ENCODE data around the gene ANKRD2. TPM values are rescaled to one million over a fixed set of nuclear protein-coding genes. Genes with fewer than 3 reads are reported as not detected.
A peak's percentile ranks its signal among the peaks of the same experiment; 100 is the strongest.
"Not testable (repeated sequence)": the region's sequence is repeated elsewhere in the genome, so short reads cannot be mapped to it uniquely, and the experiment has no call there.

The ANKRD2 gene
- total RNA-seq, 1 donor from 2014 or later = 0.56 TPM

DNA sequence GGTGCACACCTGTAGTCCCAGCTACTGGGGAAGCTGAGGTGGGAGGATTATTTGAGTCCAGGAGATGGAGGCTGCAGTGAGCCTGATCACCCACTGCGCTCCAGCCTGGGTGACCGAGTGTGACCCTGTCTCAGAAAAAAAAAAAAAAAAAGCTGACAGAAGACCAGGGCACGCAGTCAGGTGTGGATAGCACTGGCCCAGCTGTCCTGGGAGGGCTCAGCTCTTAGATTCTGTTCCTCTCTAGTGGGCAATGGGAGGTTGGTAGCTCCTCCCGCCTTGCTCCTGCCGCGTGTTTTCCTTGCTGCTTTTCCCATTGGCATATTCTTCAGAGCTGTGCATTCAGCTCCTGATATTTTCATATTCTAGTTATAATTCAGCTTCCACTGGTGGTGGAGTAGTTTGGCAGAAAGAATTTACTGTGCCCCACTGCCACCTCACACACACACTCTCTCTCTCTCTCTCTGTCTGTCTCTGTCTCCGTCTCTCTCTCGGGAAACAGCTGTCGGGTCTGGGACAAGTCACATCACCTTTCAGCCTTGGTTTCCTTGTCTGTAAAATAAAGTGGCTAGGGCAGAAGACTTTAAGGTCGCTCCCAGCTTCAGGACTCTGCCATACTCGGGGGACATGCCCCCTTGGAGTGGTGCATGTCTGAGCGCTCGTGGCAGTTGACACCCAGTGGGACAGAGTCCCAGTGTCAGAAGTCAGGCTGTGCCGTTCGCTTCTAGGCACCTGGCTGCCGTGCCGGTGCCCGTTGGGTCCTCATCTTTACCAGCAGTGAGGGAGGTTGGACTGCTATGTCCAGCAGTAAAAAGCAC lies 25.9 kb upstream of the ANKRD2 start:
- ATAC-seq = no peak

DNA sequence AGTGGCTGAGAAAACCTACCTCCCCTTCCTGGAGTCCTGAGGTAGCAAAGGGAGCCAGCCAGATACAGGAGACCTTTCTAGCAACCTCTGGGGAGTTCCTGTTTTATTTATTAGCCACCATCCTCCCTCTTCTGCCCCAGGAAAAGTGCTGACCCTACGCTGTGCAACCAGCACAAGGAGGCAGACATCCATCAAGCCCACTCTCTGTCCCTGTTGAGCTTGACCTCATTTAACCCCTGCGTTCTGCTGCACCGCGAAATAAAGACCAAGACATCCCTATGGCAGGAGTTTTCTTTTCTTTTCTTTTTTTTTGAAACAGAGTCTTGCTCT lies 25.3 kb upstream of the ANKRD2 start:
- ATAC-seq = no peak

DNA sequence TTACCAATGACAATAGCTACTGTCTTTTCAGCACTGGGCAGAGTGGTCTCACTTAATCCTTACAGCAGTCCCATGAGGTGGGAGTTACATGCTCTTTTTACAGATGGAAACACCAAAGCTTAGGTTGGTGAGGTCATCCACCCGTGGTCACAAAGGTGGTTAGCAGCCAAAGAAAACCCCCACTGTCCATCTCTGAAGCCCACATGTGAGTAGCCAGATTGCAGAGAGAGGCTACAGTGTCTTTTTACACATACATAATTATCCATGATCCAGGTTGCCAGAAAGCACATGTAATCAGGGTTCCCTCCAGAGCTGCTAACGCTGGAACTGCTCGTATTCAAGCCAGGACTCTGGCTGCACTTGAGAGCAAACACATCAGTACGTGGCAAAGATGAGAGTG lies 24.6 kb upstream of the ANKRD2 start:
- no peak for ATAC-seq

DNA sequence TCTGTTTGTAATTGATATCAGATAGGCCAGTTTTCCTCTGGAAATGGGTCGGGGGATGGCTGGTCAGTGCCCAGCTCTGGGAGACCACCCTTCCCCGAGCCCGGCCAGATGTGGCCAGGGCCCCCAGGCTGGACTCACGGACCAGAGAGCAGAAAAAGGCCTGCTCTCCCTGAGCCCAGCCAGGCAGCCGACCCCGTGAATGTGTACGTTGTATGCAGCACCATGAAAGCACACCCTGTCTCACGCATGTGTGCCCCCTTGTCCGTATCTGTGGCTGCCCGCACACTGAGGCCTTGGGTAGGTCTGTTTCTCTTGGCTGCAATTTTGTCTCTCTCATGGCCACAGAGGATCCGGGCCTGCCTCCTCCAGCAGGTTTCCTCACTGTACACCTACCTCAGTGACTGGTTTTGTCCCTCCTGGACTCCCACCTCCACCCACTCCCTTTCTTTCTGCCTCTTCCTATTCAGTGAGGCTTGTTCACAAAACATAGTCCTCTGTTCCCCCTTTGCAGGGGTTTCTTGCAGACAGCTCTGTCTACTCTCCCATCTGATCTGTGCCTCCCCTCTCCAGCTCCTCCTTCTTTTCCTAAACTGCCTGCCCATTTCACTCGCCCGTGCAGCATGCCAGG lies 23.6 kb upstream of the ANKRD2 start:
- no peak for ATAC-seq

DNA sequence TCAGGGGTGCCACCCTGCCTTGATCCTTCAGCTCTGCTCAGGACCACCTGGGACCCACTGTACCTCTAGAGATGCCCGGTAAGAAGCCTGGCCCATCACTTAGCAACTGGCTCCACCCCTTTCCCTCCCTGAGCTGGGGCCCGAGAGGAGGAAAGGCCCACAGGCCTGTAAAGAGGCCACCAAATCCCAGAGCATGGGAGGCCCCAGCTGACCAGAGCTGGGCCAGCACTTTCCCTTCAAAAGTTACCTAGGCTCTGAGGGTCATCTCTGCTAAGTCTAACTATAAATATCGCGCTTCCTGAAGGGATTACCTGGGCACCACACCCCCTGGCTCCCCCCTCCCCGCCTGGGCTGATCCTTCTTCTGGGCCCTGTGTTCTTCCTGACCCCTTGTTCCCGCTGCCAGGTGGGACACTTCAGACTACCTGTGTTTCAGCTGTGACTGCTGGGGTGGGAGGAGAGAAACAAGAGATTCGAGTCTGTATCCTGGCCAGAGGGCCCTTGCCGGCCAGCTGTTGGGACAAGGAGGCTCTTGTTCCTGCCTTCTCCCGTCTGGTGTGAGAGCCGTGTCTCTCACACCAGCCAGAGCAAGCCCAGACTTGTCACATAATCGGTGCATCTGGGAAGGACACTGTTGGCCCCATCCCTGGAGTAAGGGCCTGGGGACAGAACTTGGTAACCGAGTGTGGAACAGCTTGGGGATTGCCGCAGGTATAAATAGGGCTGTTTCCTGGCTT lies 22.8 kb upstream of the ANKRD2 start:
- peak; percentile 14 for ATAC-seq

DNA sequence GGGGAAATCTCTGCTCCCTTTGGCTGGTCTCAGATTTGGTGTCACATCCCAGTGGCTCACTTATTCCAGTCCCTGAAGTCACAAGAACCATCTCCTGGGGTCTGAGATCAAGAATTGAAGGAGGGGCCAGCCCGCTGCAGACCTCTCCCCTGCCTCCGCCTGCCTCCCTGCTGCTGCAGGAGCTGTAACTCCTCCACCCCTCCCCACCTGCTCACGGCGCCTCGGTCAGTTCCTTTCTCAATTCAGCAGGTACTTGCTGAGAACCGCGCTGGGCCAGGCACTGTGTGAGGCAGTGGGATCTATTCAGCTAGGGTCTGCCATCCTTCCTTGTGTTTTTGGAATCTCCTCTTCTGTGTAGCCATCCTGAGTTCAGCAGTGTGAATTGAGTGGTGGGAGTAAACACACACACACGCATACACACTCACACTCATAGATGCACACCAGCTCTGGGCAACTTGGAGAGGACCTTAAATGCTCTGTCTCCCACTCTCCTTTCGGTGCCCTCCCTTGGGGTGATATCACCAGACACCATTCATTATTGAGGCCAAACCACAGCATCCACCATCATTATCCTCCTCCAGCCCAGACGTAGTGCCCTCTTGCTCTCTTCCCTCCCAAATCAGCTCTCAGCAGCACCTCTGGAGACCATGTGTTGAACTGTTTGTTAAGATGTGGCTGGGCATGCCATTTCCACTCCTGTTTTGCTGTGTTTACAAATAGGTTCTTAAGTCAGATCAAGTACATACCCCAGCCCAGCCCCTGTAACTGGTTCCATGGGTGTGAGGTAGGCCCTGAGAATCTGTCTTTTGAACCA lies 22.0 kb upstream of the ANKRD2 start:
- no peak for ATAC-seq

DNA sequence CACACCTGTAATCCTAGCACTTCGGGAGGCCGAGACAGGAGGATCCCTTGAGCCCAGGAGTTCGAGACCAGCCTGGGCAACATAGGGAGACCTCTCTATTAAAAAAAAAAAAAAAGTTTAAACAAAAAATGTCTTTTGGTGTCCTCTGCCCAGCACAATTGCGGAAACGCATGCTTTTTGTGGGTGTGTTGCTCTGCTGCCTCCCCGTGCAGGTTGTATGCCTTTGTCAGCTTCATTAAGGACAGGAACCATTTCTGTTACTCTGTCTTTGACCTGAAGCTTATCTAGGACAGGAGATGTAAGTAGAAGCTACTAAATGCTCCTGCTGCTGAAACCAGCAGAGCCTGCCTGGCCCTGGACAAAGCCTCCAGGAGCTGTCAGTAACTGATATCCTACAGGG lies 21.3 kb upstream of the ANKRD2 start:
- ATAC-seq = no peak

DNA sequence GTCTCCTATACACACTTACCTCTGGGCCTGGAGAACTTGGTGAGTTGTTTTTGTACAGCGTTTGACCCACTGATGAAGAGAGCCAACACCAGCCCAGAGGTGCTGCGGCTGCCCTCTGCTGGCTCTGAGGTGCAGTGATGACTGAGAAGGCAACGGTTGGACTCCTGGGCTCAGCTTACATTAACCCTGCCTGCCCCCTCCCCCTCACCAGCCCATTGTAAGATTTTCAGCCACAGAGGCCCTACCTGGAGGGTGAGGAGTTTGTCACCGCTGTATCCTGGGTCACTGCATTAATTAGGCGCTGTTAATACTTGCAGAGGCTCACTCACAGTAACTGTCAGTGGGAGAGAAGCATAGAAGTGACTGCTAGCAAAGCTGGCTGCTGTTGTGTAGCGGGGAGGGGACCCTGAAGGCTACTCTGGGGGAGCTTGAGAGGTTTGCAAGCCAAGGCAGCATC lies 19.0 kb upstream of the ANKRD2 start:
- peak; percentile 87 for ATAC-seq

DNA sequence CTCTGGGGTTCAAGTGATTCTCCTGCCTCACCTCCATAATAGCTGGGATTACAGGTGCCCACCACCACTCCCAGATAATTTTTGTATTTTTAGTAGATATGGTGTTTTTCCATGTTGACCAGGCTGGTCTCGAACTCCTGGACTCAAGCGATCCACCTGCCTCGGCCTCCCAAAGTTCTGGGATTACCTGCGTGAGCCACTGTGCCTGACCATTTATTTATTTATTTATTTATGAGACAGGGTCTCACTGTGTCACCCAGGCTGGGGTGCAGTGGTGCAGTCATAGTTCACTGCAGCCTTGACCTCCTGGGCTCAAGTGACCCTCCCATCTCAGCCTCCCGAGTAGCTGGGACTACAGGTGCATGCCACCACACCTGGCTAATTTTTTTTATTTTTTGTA lies 18.2 kb upstream of the ANKRD2 start:
- ATAC-seq = not testable (repeated sequence)

DNA sequence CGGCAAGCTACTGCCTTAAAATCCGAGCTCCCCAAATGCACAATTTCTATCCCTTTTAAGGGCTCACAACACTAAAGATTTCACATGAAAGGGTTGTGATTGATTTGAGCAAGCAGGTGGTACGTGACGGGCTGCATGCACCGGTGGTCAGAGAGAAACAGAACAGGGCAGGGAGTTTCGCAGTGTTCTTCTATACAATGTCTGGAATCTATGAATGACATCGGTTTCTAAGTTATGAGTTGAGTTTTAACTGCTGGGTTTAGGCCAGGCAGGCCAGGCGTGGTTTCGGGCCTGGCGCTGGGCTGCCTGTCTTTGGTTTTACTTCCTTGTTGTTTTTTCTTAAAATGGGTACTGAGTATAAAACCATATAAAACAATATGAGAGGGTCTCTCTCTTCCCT lies 17.0 kb upstream of the ANKRD2 start:
- not testable (repeated sequence) for ATAC-seq

DNA sequence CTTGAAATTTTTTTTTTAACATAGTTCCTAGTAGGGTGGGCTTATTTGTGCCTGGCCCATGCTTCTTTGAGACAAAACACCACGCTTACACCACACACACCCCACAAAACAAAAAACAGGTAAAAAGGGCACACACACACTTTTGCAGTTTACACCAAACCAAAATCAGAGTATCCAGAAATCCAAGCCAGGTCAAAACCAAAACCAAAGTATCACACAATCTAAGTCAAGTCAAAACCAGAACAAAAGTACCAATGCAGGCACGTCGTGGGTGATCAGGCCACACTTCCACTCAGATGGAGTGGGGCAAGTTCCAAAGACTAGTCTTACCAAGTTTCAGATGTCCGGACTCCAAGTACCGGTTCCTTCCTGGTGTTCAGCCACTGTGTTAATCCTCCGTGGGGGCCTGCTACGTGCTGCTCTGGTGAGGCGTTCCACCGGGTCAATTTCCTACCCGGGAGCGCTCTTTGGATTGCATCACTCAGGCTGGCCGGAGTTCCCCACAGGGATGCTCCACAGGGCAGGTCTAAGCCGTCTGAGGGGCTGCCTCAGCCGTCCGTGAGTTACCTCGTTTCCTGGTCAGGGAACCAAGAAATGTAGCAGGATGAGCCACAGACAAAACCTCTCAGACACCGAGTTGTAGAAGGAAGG lies 11.7 kb upstream of the ANKRD2 start:
- ATAC-seq = not testable (repeated sequence)

DNA sequence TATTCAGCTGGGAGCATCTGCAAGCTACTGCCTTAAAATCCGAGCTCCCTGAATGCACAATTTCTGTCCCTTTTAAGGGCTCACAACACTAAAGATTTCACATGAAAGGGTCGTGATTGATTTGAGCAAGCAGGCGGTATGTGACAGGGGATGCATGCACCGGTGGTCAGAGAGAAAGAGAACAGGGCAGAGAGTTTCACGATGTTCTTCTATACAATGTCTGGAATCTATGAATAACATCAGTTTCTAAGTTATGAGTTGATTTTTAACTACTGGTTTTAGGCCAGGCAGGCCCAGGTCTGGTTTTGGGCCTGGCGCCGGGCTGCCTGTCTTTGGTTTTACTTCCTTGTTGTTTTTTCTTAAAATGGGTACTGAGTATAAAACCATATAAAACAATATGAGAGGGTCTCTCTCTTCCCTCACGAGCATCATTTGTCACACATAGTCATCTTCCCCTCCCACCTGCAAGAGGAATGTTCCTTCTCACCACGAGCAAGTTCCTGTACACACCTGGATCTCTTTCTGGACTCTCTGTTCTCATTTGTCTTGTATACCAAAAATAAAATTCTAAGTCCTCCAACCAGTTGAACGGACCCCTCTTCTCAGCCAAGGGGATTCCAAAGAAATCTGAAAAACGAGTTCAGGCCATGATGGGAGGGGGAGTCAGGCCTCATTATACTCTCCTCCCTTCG lies 11.0 kb upstream of the ANKRD2 start:
- not testable (repeated sequence) for ATAC-seq

DNA sequence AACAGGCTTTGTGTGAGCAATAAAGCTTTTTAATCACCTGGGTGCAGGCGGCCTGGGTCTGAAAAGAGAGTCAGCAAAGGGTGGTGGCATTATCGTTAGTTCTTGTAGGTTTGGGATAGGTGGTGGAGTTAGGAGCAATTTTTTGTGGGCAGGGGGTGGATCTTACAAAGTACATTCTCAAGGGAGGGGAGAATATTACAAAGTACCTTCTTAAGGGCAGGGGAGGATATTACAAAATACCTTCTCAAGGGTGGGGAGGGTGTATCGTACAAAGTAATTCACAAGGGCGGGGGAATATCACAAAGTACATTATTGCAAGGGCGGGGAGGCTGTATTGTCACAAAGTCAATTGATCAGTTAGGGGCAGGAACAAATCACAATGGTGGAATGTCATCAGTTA lies 10.2 kb upstream of the ANKRD2 start:
- not testable (repeated sequence) for ATAC-seq

DNA sequence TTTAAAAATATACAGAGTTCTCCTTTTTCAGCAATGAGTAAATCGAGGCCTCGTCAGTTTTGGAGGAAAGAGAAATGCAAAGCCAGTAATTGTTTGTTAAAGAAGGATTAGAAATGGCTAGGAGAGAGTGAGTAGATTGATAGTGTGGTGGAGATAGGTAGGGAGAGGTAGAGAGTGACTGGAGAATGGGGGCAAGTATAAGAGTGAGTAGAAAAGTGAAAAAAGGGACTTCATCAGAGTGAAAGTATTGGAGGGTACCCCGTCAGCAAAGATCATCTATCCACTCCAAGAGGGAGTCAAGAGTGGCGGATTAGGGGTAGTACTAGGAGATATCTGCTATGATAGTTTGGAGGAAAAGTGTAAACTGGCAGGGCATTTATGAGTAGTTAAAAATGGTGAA lies 9.2 kb upstream of the ANKRD2 start:
- ATAC-seq = no peak

DNA sequence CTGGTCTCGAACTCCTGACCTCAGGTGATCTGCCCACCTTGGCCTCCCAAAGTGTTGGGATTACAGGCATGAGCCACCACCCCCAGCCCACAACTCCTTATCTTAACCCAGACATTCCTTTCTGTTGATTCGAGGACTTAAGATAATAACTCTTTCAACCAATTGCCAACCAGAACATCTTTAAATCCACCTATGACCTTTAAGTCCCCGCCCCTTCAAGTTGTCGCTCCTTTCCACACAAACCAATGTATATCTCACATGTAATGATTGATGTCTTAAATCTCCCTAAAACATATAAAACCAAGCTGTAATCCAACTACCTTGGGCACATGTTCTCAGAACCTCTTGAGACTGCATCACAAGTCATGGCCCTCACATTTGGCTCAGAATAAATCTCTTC lies 7.8 kb upstream of the ANKRD2 start:
- ATAC-seq = no peak

DNA sequence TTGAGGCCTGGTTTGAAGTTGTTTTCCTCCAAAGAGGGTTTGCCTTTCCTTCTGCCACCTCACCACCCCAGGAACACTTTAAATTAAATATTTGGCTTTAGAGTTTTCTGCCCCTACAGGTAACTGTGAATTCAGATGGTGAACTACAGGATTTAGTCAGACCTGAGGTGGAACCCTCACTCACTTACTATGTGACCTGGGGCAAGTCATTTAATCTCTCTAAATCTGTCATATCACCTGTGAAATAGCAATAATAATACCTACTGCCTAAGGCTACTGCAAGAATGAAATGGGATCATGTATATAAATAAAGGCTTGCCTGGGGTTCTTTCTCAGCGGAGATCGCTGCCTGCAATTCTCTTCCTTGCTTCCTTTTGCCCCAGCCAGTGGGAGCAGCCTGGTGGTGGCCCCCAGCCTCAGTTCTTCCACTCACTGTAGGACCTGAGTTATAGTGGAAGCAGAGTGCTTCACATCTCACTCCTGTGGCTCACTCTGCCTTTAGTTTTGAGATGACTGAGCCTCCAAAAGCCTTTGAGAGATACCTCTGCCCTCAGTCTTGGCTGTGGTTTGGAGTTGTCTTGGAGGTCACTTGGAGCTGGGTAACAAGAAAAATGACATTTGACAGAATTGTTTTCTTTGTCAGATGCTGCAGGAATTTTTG lies 6.1 kb upstream of the ANKRD2 start:
- ATAC-seq = no peak

DNA sequence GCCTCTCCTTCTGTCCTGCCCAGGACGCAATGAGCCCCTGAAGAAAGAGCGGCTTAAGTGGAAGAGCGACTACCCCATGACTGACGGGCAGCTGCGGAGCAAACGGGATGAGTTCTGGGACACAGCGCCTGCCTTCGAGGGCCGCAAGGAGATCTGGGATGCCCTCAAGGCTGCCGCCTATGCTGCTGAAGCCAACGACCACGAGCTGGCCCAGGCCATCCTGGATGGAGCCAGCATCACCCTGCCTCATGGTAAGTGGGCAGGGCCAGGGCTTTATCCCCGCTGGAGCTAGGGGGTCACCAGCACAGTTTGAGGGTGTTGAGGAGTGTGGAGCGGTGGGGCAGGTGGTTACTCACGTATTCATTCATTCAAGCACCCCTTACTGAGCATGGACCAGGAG lies 4.7 kb upstream of the ANKRD2 start:
- ATAC-seq = no peak

DNA sequence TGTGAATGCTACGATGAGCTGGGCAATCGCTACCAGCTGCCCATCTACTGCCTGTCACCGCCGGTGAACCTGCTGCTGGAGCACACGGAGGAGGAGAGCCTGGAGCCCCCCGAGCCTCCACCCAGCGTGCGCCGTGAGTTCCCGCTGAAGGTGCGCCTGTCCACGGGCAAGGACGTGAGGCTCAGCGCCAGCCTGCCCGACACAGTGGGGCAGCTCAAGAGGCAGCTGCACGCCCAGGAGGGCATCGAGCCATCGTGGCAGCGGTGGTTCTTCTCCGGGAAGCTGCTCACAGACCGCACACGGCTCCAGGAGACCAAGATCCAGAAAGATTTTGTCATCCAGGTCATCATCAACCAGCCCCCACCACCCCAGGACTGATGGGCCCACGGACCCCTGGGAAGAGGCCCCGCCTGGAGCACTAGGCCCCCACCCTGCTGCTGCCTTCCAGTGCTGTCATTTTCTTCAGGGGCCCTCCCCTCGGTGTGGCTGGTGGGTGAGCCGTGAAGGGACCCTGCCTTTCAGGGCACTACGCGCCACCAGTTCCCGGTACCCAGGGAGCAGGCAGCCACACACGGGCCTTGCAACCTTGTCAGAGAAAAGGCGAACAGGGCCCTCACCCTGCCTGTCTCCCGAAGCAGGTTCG lies 2.3 kb upstream of the ANKRD2 start:
- no peak for ATAC-seq

DNA sequence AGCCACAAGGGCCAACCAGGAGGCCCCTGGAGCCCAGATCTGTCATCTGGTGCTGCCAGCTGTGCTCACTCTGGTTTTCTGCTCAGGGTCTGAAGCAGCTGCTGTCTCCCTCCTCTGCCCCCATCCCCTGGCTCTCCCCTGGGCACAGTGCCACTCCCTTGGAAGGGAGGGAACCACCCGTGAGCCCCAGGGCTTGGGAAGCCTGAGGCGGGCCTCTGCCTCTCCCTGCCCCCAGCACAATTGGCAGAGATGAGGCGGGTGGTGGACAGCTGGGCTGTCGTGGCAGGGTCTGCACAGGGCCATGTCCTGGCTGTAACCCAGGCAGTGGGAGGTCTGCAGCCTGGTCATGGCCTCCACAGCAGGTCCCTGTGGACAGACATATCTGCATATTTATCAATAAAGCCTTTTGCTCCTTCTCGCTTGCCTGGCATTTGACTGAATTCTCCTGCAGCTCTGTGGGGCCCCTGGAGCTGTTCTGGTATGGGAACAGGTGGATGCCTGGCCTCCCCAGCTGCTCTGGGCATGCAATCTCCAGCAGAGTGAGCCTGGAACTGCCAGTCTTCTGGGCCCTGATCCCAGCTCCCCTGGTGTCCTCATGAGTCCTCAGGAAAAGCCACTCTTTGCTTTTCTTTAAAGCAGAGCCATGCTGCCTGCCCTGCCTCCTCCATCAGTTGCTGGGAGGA lies 1.6 kb upstream of the ANKRD2 start:
- no peak for ATAC-seq

DNA sequence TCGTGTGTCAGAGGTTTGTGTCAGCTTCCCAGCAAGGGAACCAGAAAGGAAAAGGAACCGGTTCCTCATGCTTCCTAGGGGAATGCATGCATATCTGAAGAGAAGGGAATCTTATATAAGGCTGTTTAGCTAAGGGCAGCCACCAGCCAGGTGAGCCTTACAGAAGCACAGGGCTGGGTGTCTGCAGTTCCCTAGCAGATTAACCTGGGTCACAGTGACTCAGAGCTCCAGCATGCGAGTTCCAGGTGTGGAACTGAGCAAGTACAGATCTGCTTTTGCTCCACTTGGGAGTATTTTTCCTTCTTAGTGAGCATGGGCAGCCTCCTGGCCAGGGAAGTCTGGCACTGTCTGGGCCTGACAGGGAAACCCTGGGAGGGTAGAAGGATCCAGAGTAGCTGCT lies 957 bp upstream of the ANKRD2 start:
- peak; percentile 96 for ATAC-seq
